Aorta (tissue), 5 donors: Measurements from ENCODE around the gene SLC2A3. TPM values are rescaled to one million over a fixed set of nuclear protein-coding genes. Genes with fewer than 3 reads are reported as not detected.
"Not testable (repeated sequence)": the region's sequence is repeated elsewhere in the genome, so short reads cannot be mapped to it uniquely, and the experiment has no call there.

Source experiments
- ATAC-seq: fragments of 200-7000 bp; cut with Tn5 transposase; one replicate; pipeline ENCODE4 v1.9.1; 2022; ENCODE audit warnings: moderate library complexity; ENCODE audit not compliant: low FRiP score
- DNase-seq, 2 donors: peaks; one replicate each; pipeline ENCODE4 v3.0.0-alpha.2; 2020
- H3K27ac ChIP-seq, 2 donors: one replicate each; pipeline ENCODE4 v1.5.1; 2013; ENCODE audit warnings: low read length in 2 of 2, mild to moderate bottlenecking in 2 of 2, moderate library complexity in 2 of 2, control low read depth in 1 of 2, inconsistent platforms in 1 of 2, low read depth in 1 of 2
- H3K27me3 ChIP-seq, 2 donors: one replicate each; pipeline ENCODE4 v1.6.1; 2013; ENCODE audit warnings: control low read depth in 1 of 2, low read length in 1 of 2, mild to moderate bottlenecking in 1 of 2, moderate library complexity in 1 of 2; ENCODE audit not compliant: insufficient read depth in 2 of 2, control insufficient read depth in 1 of 2
- H3K36me3 ChIP-seq, 2 donors: one replicate each; pipeline ENCODE4 v1.6.1; 2013; ENCODE audit warnings: control low read depth in 1 of 2, low read length in 1 of 2, mild to moderate bottlenecking in 1 of 2; ENCODE audit not compliant: insufficient read depth in 2 of 2, control insufficient read depth in 1 of 2
- H3K4me1 ChIP-seq, 2 donors: one replicate each; pipeline ENCODE4 v1.6.1; 2013; ENCODE audit warnings: low read length in 2 of 2, control low read depth in 1 of 2, mild to moderate bottlenecking in 1 of 2, moderate library complexity in 1 of 2; ENCODE audit not compliant: insufficient read depth in 2 of 2, control insufficient read depth in 1 of 2
- H3K4me3 ChIP-seq, 2 donors: one replicate each; pipeline ENCODE4 v1.5.1; 2013; ENCODE audit warnings: low read length in 2 of 2, control low read depth in 1 of 2, mild to moderate bottlenecking in 1 of 2
- H3K9me3 ChIP-seq: one replicate; pipeline ENCODE4 v1.6.1; 2013; ENCODE audit warnings: mild to moderate bottlenecking, low read length; ENCODE audit not compliant: control insufficient read depth
- WGBS, 2 donors: extraction: QIAGEN DNeasy Blood & Tissue Kit; methylation state at CpG; one replicate each; pipeline ENCODE4 v1.1.7; 2013; 5-methylcytosine and 5-hydroxymethylcytosine counted together
- intact Hi-C, 2 donors: fragments of 100-400 bp; cut with DNase I; formaldehyde crosslinking; loops; one replicate each; pipeline versions ENCODE4 v1.14.2 to v1.15.0; 2022
- polyA plus RNA-seq, 2 donors: library from polyadenylated mRNA; stranded (reverse); fragments of 200-250 nt; gene quantifications; one replicate each; pipeline ENCODE4 v1.2.3, GENCODE V29; 2013
- total RNA-seq, 2 donors: library from RNA; stranded (reverse); fragmentation: NEBNext Ultra II Directional; extraction: Animal tissue kit (Norgen Biotek cat#: 25700); gene quantifications; one replicate each; pipeline ENCODE4 v1.2.1, GENCODE V29; 2021
- donor health status: healthy with polysubstance abuse.
- donor health status: Bipolar disorder and iron deficiency.
- donor health status: DM: no; HTN: no; CAD: no.
- donor health status: DM: no; HTN: no; CAD: no.
- donor health status: DM: yes; HTN: yes; CAD: no.

The SLC2A3 gene
- total and polyA plus RNA-seq, 4 donors = 6.0 to 178 (median 74.8) TPM

- DNase-seq (no peak), ATAC-seq (no peak)
- Histone ChIP-seq H3K9me3 (no peaks in the 10 kb centered on the region), H3K36me3 (no peaks in the 10 kb centered on the region), H3K27me3 (no peaks in the 10 kb centered on the region), H3K27ac (no peak overlapping the region), H3K4me1 (no peaks in the 10 kb centered on the region), H3K4me3 (no peak overlapping the region)
- 10 to 14% methylated on average over 3 of the region's 3 CpGs for WGBS, 2 donors
- intact Hi-C loops = no loop called here
Measured at GRCh38 chr12:7907009-7907408, 29.0 kb downstream of the SLC2A3 start.

GRCh38 chr12:7906303-7906702, 29.7 kb downstream of the SLC2A3 start:
- DNase-seq, intact Hi-C loops, H3K27me3 ChIP-seq, H3K9me3 ChIP-seq, ATAC-seq, H3K36me3 ChIP-seq, H3K4me3 ChIP-seq, H3K4me1 ChIP-seq, H3K27ac ChIP-seq: not testable (repeated sequence)
- WGBS, 2 donors = 73 to 74% methylated on average over 4 of the region's 4 CpGs

GRCh38 chr12:7905600-7906125, 30.3 kb downstream of the SLC2A3 start:
- ATAC-seq, H3K36me3 ChIP-seq, DNase-seq, H3K9me3 ChIP-seq, intact Hi-C loops, H3K27ac ChIP-seq, H3K4me3 ChIP-seq, H3K4me1 ChIP-seq, H3K27me3 ChIP-seq: not testable (repeated sequence)
- WGBS, 2 donors = 38 to 39% methylated on average over 2 of the region's 5 CpGs

GRCh38 chr12:7905071-7905470, 30.9 kb downstream of the SLC2A3 start:
- H3K27me3 ChIP-seq = no peaks in the 10 kb centered on the region
- H3K4me1 ChIP-seq = no peaks in the 10 kb centered on the region
- no peaks in the 10 kb centered on the region for H3K9me3 ChIP-seq
- no peaks in the 10 kb centered on the region for H3K36me3 ChIP-seq
- H3K27ac ChIP-seq = no peak overlapping the region
- WGBS, 2 donors = 4 to 5% methylated on average over 1 of the region's 1 CpG
- DNase-seq (no peak), ATAC-seq (no peak)
- intact Hi-C loops = no loop called here
- no peak overlapping the region for H3K4me3 ChIP-seq

- H3K27me3 ChIP-seq, H3K9me3 ChIP-seq, DNase-seq, H3K4me3 ChIP-seq, intact Hi-C loops, H3K36me3 ChIP-seq, H3K4me1 ChIP-seq, H3K27ac ChIP-seq, ATAC-seq: not testable (repeated sequence)
- WGBS, 2 donors = 78% methylated on average over 8 of the region's 8 CpGs
Measured at GRCh38 chr12:7902416-7902815, 33.6 kb downstream of the SLC2A3 start.

GRCh38 chr12:7899755-7900154, 36.2 kb downstream of the SLC2A3 start:
- no peaks in the 10 kb centered on the region for H3K9me3 ChIP-seq
- H3K4me1 ChIP-seq = no peaks in the 10 kb centered on the region
- H3K4me3 ChIP-seq = no peak overlapping the region
- ATAC-seq (no peak), DNase-seq (no peak)
- 52 to 60% methylated on average over 7 of the region's 7 CpGs for WGBS, 2 donors
- no peaks in the 10 kb centered on the region for H3K36me3 ChIP-seq
- H3K27me3 ChIP-seq = no peaks in the 10 kb centered on the region
- intact Hi-C loops = no loop called here
- no peak overlapping the region for H3K27ac ChIP-seq

- H3K4me3 ChIP-seq, ATAC-seq, H3K27ac ChIP-seq, DNase-seq, H3K27me3 ChIP-seq, intact Hi-C loops, H3K4me1 ChIP-seq, H3K36me3 ChIP-seq, H3K9me3 ChIP-seq: not testable (repeated sequence)
- WGBS, 2 donors = 83 to 84% methylated on average over 4 of the region's 4 CpGs
Measured at GRCh38 chr12:7896726-7897125, 39.3 kb downstream of the SLC2A3 start.

GRCh38 chr12:7892186-7892980, 43.6 kb downstream of the SLC2A3 start:
- WGBS, 2 donors = 69 to 72% methylated on average over 4 of the region's 4 CpGs
- ATAC-seq = no peak
- no peaks in the 10 kb centered on the region for H3K27me3 ChIP-seq

GRCh38 chr12:7884689-7885088, 51.3 kb downstream of the SLC2A3 start:
- no peaks in the 10 kb centered on the region for H3K36me3 ChIP-seq
- no peak overlapping the region for H3K27ac ChIP-seq
- no peaks in the 10 kb centered on the region for H3K27me3 ChIP-seq
- peaks cover 0 to 3% of the 10 kb centered on the region in 2 donors for H3K4me1 ChIP-seq
- no peak overlapping the region for H3K4me3 ChIP-seq
- intact Hi-C loops = no loop called here
- DNase-seq = no peak
- 0 to 8% methylated on average over 3 of the region's 3 CpGs for WGBS, 2 donors
- H3K9me3 ChIP-seq = no peaks in the 10 kb centered on the region
- no peak for ATAC-seq

More at GRCh38 chr12:7892186-7892980, 43.6 kb downstream of the SLC2A3 start:
- intact Hi-C loops = no loop called here
- Histone ChIP-seq H3K4me3 (no peak overlapping the region), H3K4me1 (no peaks in the 10 kb centered on the region), H3K9me3 (no peaks in the 10 kb centered on the region), H3K36me3 (no peaks in the 10 kb centered on the region), H3K27ac (no peak overlapping the region)
- DNase-seq = no peak
